ENCODE measurements around the gene POLR1D. TPM values are rescaled to one million over a fixed set of nuclear protein-coding genes. Genes with fewer than 3 reads are reported as not detected.

POLR1D gene
- total RNA-seq, 4 donors from 2014 or later = 110 to 148 (median 124) TPM

GRCh38 chr13:27641711-27642502 lies 20.2 kb downstream of the POLR1D start:
- TF ChIP-seq EP300 (IDR thresholded peaks at IDR 0.05) = no peak
- no peak for TF ChIP-seq POLR2AphosphoS5 (IDR thresholded peaks at IDR 0.05)
- TF ChIP-seq POLR2A (IDR thresholded peaks at IDR 0.05; ENCODE audit: low read depth) = no peak
- no peaks in the 10 kb centered on the region for H3K36me3 ChIP-seq
- H3K9me3 ChIP-seq = no peaks in the 10 kb centered on the region
- intact Hi-C loops (cut with DNase I) = no loop called here
- H3K27ac ChIP-seq (replicated peaks in 1 of 4) = peak overlapping the region; percentile 49 to 74 (median 60)
- 79% methylated on average over 4 of the region's 4 CpGs for WGBS
- H3K4me3 ChIP-seq = no peak overlapping the region
- no peak for DNase-seq (ENCODE audit: extremely low spot score)
- H3K27me3 ChIP-seq = no peaks in the 10 kb centered on the region
- peaks cover 21 to 85% (median 85%) of the 10 kb centered on the region in 4 donors for H3K4me1 ChIP-seq

GRCh38 chr13:27643334-27644132 lies 21.8 kb downstream of the POLR1D start:
- 70% methylated on average over 5 of the region's 5 CpGs for WGBS
- Histone ChIP-seq H3K4me3 (no peak overlapping the region), H3K27me3 (no peaks in the 10 kb centered on the region), H3K9me3 (no peaks in the 10 kb centered on the region), H3K36me3 (peaks cover 0 to 1% (median 0%) of the 10 kb centered on the region in 4 donors), H3K4me1 (peaks cover 16 to 69% (median 68%) of the 10 kb centered on the region in 4 donors), H3K27ac (replicated peaks in 1 of 4) (peak overlapping the region; percentile 47 to 74 (median 60))
- DNase-seq (ENCODE audit: extremely low spot score) = no peak
- TF ChIP-seq POLR2AphosphoS5 (IDR thresholded peaks at IDR 0.05) (no peak), EP300 (IDR thresholded peaks at IDR 0.05) (no peak), POLR2A (IDR thresholded peaks at IDR 0.05; ENCODE audit: low read depth) (no peak)
- TF ChIP-seq, protein P1, sequence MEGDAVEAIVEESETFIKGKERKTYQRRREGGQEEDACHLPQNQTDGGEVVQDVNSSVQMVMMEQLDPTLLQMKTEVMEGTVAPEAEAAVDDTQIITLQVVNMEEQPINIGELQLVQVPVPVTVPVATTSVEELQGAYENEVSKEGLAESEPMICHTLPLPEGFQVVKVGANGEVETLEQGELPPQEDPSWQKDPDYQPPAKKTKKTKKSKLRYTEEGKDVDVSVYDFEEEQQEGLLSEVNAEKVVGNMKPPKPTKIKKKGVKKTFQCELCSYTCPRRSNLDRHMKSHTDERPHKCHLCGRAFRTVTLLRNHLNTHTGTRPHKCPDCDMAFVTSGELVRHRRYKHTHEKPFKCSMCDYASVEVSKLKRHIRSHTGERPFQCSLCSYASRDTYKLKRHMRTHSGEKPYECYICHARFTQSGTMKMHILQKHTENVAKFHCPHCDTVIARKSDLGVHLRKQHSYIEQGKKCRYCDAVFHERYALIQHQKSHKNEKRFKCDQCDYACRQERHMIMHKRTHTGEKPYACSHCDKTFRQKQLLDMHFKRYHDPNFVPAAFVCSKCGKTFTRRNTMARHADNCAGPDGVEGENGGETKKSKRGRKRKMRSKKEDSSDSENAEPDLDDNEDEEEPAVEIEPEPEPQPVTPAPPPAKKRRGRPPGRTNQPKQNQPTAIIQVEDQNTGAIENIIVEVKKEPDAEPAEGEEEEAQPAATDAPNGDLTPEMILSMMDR (IDR thresholded peaks at IDR 0.05) = no peak
- intact Hi-C loops (cut with DNase I) = no loop called here

- no peaks in the 10 kb centered on the region for H3K27me3 ChIP-seq
- intact Hi-C loops (cut with DNase I) = no loop called here
- H3K9me3 ChIP-seq = no peaks in the 10 kb centered on the region
- H3K4me1 ChIP-seq = peaks cover 10 to 61% (median 61%) of the 10 kb centered on the region in 4 donors
- TF ChIP-seq, protein P1 (IDR thresholded peaks at IDR 0.05) = no peak
- TF ChIP-seq POLR2A (IDR thresholded peaks at IDR 0.05; ENCODE audit: low read depth) = no peak
- TF ChIP-seq POLR2AphosphoS5 (IDR thresholded peaks at IDR 0.05) = no peak
- WGBS = 14% methylated on average over 1 of the region's 1 CpG
- no peak overlapping the region for H3K4me3 ChIP-seq
- peaks cover 0 to 8% (median 3%) of the 10 kb centered on the region in 4 donors for H3K36me3 ChIP-seq
- DNase-seq (ENCODE audit: extremely low spot score) = no peak
- H3K27ac ChIP-seq (replicated peaks in 1 of 4) = peak overlapping the region; percentile 47 to 74 (median 60)
Measured at GRCh38 chr13:27644302-27644701, 22.6 kb downstream of the POLR1D start.

- DNase-seq (ENCODE audit: extremely low spot score) = no peak
- TF ChIP-seq POLR2A (IDR thresholded peaks at IDR 0.05; ENCODE audit: low read depth) = no peak
- no peak for TF ChIP-seq POLR2AphosphoS5 (IDR thresholded peaks at IDR 0.05)
- TF ChIP-seq EP300 (IDR thresholded peaks at IDR 0.05) = no peak
- TF ChIP-seq, protein P1 (IDR thresholded peaks at IDR 0.05) = no peak
- Histone ChIP-seq H3K36me3 (peaks cover 15 to 35% (median 25%) of the 10 kb centered on the region in 4 donors), H3K4me3 (no peak overlapping the region), H3K4me1 (peaks cover 0 to 18% (median 13%) of the 10 kb centered on the region in 4 donors), H3K27ac (replicated peaks in 1 of 4) (no peak overlapping the region), H3K9me3 (peaks cover 0 to 10% (median 7%) of the 10 kb centered on the region in 4 donors), H3K27me3 (no peaks in the 10 kb centered on the region)
- intact Hi-C loops (cut with DNase I) = no loop called here
- 100% methylated on average over 1 of the region's 1 CpG for whole genome bisulfite sequencing
Measured at GRCh38 chr13:27650312-27650711, 28.6 kb downstream of the POLR1D start.

DNA sequence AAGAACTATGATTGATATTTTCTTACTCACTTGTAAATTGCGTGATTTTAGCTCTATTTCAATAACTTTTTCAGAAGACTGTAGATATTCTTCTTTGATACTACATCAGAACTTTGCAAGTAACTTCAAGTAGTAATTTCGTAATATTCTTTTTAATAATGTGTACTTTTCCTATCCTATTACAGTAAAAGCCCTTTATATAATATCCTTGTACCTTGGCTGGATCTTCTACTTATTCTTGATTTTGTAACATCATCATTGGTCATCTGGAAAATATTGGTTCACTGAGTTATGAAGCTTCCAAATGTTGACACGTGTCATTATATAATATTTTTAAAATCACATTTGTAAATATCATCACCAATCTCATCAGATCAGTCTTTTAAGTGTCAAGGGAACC lies 32.4 kb downstream of the POLR1D start:
- TF ChIP-seq EP300 (IDR thresholded peaks at IDR 0.05) = no peak
- no peak for TF ChIP-seq POLR2AphosphoS5 (IDR thresholded peaks at IDR 0.05)
- no peak for TF ChIP-seq POLR2A (IDR thresholded peaks at IDR 0.05; ENCODE audit: low read depth)
- TF ChIP-seq, protein P1 (IDR thresholded peaks at IDR 0.05) = no peak
- H3K36me3 ChIP-seq = peaks cover 15 to 28% (median 24%) of the 10 kb centered on the region in 4 donors
- WGBS = 96% methylated on average over 3 of the region's 3 CpGs
- no peak overlapping the region for H3K4me3 ChIP-seq
- no peak overlapping the region for H3K27ac ChIP-seq (replicated peaks in 1 of 4)
- H3K4me1 ChIP-seq = peaks cover under 1 to 18% (median 15%) of the 10 kb centered on the region in 4 donors
- no peak for DNase-seq (ENCODE audit: extremely low spot score)
- intact Hi-C loops (cut with DNase I) = no loop called here
- peaks cover 0 to 10% (median 7%) of the 10 kb centered on the region in 4 donors for H3K9me3 ChIP-seq
- no peaks in the 10 kb centered on the region for H3K27me3 ChIP-seq
